HL-60 (cell line): ENCODE results near the gene PDGFC.

ENCODE experiments used
- CTCF ChIP-seq: IDR thresholded peaks from one replicate; pipeline ENCODE4 v1.5.1; 2011; ENCODE audit warnings: low read length, control low read depth, inconsistent platforms; ENCODE audit not compliant: insufficient read depth
- GABPA ChIP-seq: IDR thresholded peaks from 2 replicates; pipeline ENCODE4 v1.6.1; 2012; ENCODE audit warnings: low read depth
- POLR2AphosphoS5 ChIP-seq: IDR thresholded peaks from 2 replicates; pipeline ENCODE4 v1.6.1; 2012; ENCODE audit warnings: low read depth
- REST ChIP-seq: IDR thresholded peaks from 2 replicates; pipeline ENCODE4 v1.6.1; 2012; ENCODE audit warnings: low read depth; ENCODE audit not compliant: insufficient replicate concordance

- no peak for TF ChIP-seq CTCF
- no peak for TF ChIP-seq REST
- no peak for TF ChIP-seq POLR2AphosphoS5
- no peak for TF ChIP-seq GABPA
These were observed 85.1 kb downstream of the PDGFC start for GRCh38 chr4:156886481-156886880.
